Neural progenitor cell (in vitro differentiated cells): ENCODE data around the gene POLA2.

ENCODE experiments used
- EZH2 ChIP-seq: fragments of 200-600 bp; sonication (generic); IDR thresholded peaks from 2 replicates; pipeline ENCODE4 v1.6.1; 2017; ENCODE audit warnings: antibody characterized with exemption, mild to moderate bottlenecking, moderate library complexity
- EZH2phosphoT487 ChIP-seq: fragments of 200-600 bp; sonication (generic); IDR thresholded peaks from 2 replicates; pipeline ENCODE4 v1.6.1; 2017; ENCODE audit warnings: antibody characterized with exemption
- TF ChIP-seq, protein P1 (sequence below): fragments of 200-600 bp; sonication (generic); IDR thresholded peaks from 2 replicates; pipeline ENCODE4 v1.5.1; 2017; ENCODE audit warnings: antibody characterized with exemption, mild to moderate bottlenecking

DNA sequence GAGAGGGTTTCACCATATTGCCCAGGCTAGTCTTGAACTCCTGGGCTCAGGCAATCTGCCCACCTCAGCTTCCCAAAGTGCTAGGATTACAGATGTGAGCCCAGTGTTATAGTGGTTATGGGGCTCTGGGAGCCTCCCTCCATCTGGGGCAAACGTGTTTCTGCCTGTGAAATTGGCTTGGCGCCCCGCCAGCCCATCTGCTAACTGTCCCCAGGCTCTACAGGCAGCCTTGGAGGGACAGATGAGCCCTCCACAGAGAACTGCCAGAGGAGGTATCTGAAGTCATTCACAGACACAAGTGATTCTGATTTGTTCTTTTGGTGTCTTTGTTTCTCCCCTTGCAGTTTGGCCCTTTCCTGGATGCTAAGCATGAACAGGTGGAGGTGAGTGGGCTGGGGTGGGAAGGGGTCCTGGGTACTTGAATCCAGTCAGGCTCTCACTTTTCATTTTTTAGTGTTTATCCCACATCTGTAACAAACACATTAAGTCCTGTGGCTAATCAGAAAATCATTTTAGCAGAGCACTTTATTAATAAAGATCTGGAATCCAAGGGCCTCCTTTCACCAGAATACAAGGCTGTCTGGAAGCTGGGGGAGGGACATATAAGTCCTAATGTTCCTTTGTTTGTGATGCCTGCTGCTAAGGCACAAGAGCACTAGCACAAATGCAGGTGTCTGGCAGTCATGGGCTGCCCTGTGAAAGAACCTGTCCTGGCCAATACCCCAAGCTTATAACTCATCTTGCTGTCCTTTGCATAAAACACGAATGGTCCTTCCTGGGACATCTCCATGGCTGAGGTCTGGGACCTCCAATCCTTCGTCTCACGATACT is 27.2 kb downstream of the POLA2 start:
- TF ChIP-seq EZH2phosphoT487 (no peak), EZH2 (no peak)
- TF ChIP-seq, protein P1, sequence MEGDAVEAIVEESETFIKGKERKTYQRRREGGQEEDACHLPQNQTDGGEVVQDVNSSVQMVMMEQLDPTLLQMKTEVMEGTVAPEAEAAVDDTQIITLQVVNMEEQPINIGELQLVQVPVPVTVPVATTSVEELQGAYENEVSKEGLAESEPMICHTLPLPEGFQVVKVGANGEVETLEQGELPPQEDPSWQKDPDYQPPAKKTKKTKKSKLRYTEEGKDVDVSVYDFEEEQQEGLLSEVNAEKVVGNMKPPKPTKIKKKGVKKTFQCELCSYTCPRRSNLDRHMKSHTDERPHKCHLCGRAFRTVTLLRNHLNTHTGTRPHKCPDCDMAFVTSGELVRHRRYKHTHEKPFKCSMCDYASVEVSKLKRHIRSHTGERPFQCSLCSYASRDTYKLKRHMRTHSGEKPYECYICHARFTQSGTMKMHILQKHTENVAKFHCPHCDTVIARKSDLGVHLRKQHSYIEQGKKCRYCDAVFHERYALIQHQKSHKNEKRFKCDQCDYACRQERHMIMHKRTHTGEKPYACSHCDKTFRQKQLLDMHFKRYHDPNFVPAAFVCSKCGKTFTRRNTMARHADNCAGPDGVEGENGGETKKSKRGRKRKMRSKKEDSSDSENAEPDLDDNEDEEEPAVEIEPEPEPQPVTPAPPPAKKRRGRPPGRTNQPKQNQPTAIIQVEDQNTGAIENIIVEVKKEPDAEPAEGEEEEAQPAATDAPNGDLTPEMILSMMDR = no peak
